Choroid plexus epithelial cell (primary cell): ENCODE measurements around the gene COL6A5.

Experiments
- DNase-seq: peaks from one replicate; pipeline ENCODE4 v3.0.0-alpha.2; 2010; ENCODE audit warnings: low read depth
- H3K4me3 ChIP-seq: 2 replicates; pipeline ENCODE4 v1.5.1; 2011; ENCODE audit warnings: low read depth, mild to moderate bottlenecking, control low read depth, low read length, moderate library complexity
- TF ChIP-seq, protein P1 (sequence below): conservative IDR thresholded peaks from 2 replicates; pipeline ENCODE4 v1.5.1; 2011; ENCODE audit warnings: low read depth, mild to moderate bottlenecking, control low read depth, inconsistent platforms, low read length, moderate library complexity

The COL6A5 gene

DNA sequence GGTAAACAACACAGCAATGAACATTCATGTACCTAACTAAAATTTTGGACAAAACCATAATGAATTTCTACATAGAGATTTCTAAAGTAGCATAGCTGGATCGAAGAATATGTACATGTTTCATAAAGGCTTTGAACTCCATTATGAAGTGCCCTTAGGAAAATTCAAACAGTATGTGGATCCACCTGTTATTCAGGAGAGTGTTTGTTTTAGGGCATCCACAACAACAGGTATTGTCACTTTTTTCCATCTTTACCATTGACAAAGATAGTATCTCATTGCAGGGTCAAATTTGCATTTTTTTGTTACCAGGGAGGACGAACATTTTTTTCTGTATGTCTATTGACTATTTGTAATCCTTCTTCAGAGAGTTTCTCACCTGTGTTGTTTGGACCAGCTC lies 75.0 kb downstream of the COL6A5 start:
- TF ChIP-seq, protein P1, sequence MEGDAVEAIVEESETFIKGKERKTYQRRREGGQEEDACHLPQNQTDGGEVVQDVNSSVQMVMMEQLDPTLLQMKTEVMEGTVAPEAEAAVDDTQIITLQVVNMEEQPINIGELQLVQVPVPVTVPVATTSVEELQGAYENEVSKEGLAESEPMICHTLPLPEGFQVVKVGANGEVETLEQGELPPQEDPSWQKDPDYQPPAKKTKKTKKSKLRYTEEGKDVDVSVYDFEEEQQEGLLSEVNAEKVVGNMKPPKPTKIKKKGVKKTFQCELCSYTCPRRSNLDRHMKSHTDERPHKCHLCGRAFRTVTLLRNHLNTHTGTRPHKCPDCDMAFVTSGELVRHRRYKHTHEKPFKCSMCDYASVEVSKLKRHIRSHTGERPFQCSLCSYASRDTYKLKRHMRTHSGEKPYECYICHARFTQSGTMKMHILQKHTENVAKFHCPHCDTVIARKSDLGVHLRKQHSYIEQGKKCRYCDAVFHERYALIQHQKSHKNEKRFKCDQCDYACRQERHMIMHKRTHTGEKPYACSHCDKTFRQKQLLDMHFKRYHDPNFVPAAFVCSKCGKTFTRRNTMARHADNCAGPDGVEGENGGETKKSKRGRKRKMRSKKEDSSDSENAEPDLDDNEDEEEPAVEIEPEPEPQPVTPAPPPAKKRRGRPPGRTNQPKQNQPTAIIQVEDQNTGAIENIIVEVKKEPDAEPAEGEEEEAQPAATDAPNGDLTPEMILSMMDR, result no peak
- H3K4me3 ChIP-seq, result no peak overlapping the region
- no peak for DNase-seq

DNA sequence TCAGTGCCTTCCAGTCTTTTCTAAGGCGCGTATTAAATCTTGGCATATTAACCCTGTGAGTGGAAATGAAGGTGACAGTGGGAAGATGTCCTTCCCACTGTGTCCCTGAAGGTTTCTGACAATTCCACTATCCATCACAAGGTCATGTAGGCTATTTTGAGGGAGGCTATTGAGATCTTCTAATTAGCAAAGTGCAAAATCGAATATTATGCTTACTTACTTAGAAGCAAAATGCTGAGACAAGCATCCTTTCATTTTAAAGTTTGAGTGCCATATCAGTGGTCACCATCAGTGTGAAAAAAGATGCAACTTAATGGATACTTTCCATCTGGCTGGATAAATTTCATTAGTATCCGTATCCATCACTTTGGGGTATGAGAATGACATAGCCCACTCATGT lies 77.6 kb downstream of the COL6A5 start:
- no peak for DNase-seq
- TF ChIP-seq, protein P1, result no peak
- no peak overlapping the region for H3K4me3 ChIP-seq

DNA sequence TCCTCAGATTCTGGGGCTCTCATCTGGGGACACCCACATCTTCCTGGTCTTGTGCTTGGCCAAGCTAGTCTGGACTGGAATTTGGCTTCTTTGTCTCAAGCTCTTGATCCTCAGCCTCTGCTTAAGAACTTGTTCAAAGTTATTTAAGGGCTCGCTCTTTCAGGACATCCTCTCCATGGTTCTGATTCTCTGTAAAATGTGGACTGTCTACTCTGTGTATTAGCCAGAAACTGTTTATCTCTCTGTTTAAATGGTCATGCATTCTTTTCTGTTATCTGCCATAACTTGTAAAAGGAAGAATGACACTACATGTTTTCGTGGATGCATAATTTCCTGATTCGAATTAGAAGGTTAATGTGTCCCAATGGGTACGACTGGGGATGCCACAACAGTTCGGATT lies 79.4 kb downstream of the COL6A5 start:
- no peak overlapping the region for H3K4me3 ChIP-seq
- DNase-seq, result no peak
- TF ChIP-seq, protein P1, result no peak

DNA sequence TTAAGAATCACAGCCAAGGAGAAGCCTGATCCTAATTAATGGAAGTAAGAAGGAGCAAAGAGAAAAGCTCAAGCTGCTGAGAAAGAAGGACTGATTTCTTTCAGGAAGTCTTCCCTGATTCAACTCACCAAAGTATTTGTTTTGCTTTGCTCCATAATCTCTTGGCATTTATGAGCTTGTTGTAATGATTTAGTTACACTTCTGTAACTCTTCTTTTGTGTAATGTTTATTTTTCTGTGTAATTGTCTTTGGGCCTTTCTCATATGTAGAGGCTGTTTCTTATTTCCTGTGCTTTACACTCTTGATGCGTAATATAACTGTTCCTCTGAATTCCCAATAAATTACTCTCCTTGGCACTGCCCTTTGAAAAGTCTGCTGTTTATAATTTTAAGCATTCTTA lies 80.0 kb downstream of the COL6A5 start:
- DNase-seq, result no peak
- no peak overlapping the region for H3K4me3 ChIP-seq
- TF ChIP-seq, protein P1, result no peak

DNA sequence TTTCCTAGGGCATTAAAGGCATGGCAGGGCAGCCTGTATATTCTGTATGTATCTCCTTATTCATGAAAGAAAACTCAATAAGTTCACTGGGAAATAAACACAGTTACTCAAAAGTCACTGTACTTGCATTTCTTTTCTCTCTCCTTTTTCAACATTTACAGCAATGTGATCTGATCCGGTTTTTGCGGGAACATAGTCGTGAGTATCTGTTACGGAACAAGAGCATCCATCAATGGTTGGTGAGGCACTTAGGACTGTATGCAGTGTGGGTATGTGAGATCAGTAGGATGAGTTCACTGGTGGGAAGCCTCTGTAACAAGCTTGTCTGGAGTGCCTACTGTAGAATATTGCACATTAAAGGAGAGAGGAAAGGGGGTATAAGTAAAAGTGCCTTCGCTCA lies 80.7 kb downstream of the COL6A5 start:
- TF ChIP-seq, protein P1, result no peak
- DNase-seq, result no peak
- no peak overlapping the region for H3K4me3 ChIP-seq

DNA sequence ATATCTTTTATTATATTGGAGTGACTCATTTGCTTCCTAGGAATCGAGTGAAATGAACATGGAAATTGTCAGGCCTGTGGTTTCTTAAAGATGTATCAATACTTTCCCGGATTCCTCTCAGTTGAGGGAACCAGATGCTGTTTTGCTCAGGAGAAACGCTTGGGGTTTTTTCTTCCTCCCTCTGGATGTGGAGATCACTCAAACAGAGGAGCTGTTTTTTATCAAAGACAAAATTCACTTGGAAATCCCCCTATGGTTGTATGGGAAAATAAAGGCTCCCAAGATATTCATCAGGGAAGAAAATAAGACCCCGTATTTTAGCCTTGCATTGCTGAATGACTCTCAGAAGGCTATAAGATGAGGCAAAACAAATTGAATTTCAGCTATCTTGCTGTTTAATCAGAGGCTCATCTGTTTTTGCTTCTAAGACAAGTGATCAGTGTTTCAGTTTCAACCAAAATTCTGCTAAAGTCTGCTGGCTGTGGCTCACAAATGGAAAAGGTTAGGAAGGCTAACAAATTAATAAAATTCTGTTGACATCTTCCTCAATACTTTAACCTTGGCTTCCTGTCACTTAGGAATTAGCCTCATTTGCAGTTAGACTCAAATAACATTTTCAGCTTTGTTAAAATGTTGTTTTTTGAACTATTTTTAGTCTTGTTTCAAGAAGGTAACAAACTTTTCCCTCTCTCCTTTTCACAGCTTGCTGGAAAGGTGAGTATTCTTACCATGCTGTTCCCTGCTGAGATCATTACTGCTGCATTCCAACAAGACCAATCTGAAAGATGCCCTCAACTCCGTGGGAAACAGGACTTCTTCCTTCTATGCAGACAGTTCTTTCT lies 83.6 kb downstream of the COL6A5 start:
- DNase-seq, result peak; percentile 35
- TF ChIP-seq, protein P1, result no peak
- H3K4me3 ChIP-seq, result no peak overlapping the region

DNA sequence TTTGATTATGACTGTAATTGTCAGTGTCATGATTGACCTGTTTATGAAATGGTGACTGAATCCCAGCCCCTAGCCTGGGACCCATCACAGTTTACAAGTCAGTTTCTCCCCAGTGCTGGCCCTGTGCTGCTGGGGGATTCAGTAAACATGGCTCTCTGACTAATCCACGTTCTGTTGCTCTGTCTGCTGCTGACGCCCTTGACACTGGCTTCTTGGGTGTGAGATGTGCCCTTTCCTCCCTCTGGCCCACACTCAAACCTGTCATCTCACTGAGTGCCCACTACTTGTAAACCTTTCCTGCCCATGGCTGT lies 84.2 kb downstream of the COL6A5 start:
- no peak overlapping the region for H3K4me3 ChIP-seq
- no peak for DNase-seq
- TF ChIP-seq, protein P1, result no peak
